NCI-H526 treated with DMSO at 0.1 percent for 48 hours (cell line): Measurements from ENCODE around the gene PTPRJ.

Source experiments
- DNase-seq: peaks from one replicate; lab custom pipeline; 2025; lab: John Stamatoyannopoulos, UW

The PTPRJ gene

GRCh38 chr11:48094643-48095339, 114.4 kb downstream of the PTPRJ start:
- DNase-seq, result no peak

GRCh38 chr11:48095779-48096470, 115.6 kb downstream of the PTPRJ start:
- DNase-seq, result no peak

- DNase-seq, result no peak
Measured at GRCh38 chr11:48096588-48097525, 116.5 kb downstream of the PTPRJ start.

GRCh38 chr11:48098024-48098423, 117.7 kb downstream of the PTPRJ start:
- no peak for DNase-seq

GRCh38 chr11:48099916-48100446, 119.6 kb downstream of the PTPRJ start:
- no peak for DNase-seq

GRCh38 chr11:48101044-48101733, 120.8 kb downstream of the PTPRJ start:
- no peak for DNase-seq

GRCh38 chr11:48101958-48102357, 121.6 kb downstream of the PTPRJ start:
- no peak for DNase-seq

GRCh38 chr11:48103621-48104567, 123.5 kb downstream of the PTPRJ start:
- DNase-seq, result peak; percentile 54

- no peak for DNase-seq
Measured at GRCh38 chr11:48104568-48104924, 124.2 kb downstream of the PTPRJ start.

- no peak for DNase-seq
Measured at GRCh38 chr11:48105096-48105990, 125.0 kb downstream of the PTPRJ start.

GRCh38 chr11:48106166-48106565, 125.8 kb downstream of the PTPRJ start:
- no peak for DNase-seq

GRCh38 chr11:48107188-48107704, 126.9 kb downstream of the PTPRJ start:
- DNase-seq, result no peak

- DNase-seq, result no peak
Measured at GRCh38 chr11:48108231-48109045, 128.1 kb downstream of the PTPRJ start.

- DNase-seq, result peak; percentile 86
Measured at GRCh38 chr11:48109046-48109666, 128.8 kb downstream of the PTPRJ start.

GRCh38 chr11:48110509-48110766, 130.1 kb downstream of the PTPRJ start:
- DNase-seq, result no peak

GRCh38 chr11:48111891-48112290, 131.5 kb downstream of the PTPRJ start:
- no peak for DNase-seq

- DNase-seq, result no peak
Measured at GRCh38 chr11:48114740-48115139, 134.4 kb downstream of the PTPRJ start.
